HG03064 (cell line): Measurements from ENCODE around the gene FNDC3B.
"Not testable (repeated sequence)": the region's sequence is repeated elsewhere in the genome, so short reads cannot be mapped to it uniquely, and the experiment has no call there.

ENCODE experiments used
- ATAC-seq: cut with Tn5 transposase; IDR thresholded peaks from one replicate; pipeline ENCODE4 v1.9.1; 2021; ENCODE audit warnings: low read depth; ENCODE audit not compliant: unreplicated experiment

Gene FNDC3B

DNA sequence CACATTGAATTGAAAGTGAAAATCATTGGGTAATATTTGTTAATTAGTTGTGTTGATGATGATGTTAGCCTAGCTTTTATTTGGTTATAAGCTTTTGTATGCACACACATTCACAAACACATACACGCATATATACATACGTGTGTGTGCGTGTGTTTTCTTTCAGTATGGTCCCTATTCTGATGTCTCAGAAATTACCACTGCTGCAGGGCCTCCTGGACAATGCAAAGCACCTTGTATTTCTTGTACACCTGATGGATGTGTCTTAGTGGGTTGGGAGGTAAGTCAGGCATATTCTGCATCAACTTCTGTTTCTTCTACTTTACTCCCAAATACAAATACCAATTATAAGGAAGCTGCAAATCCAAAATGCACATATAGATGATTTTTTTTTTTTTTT, 306.8 kb downstream of the FNDC3B start:
- no peak for ATAC-seq

GRCh38 chr3:172347895-172348679, 308.7 kb downstream of the FNDC3B start:
- ATAC-seq: no peak

DNA sequence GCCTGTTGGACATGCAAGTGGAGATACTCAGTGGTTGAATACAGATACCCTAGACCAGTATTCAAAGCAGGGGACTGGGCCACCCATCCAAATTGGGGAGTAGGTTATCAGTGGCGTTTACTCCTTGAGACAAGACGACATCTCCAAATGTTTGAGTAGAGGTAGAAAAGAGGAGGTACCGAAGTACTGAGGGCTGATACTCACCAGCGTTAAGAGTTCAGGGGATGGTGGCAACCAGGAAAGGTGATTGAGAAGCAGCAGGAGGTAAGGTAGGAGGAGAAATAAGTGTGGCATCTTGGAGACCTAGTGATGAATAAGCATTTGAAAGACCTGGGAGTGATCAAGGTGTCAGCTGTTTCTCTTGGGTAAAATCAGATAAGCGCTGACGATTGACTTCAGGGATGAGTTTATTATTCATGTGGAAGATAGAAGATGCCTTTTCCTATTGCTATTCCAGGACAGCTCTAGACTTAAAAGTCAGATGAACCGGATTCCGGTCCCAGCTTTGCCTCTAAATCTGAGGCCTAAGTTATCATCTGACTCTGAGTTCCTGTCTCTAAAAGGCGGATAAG, 312.6 kb downstream of the FNDC3B start:
- no peak for ATAC-seq

DNA sequence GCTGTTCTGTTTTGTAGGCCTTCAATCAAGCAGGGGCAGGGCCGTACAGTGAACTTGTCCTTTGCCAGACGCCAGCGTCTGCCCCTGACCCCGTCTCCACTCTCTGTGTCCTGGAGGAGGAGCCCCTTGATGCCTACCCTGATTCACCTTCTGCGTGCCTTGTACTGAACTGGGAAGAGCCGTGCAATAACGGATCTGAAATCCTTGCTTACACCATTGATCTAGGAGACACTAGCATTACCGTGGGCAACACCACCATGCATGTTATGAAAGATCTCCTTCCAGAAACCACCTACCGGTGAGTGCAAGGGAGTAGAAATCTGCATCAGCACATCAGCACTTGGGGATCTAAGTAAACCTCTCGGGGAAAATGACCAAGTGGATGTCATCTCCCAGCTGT, 313.4 kb downstream of the FNDC3B start:
- no peak for ATAC-seq

DNA sequence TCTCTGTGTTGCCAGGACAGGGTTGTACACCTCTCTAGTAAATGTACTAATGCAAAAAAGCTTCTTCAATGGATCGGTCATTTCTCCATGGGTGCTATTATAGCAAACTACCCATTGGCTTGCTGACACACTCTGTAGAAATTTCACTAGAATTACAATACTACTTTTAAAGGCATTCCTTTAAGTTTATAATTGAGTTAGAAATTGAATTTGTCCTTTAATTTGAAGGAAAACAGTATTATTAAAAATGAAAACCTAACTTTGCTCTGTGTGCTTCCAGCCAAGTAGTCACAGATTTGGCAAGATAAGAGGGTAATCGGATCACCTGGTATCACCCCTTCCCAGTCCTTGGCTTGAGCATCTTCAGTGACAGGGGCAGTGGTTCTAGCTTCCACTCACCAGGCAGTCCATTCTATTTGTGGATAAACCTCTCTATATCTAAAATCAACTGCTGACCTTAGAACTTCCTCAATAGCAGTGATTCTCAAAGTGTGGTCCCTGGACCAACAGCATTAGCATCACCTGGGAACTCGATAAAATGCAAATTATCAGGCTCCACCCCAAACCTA, 315.6 kb downstream of the FNDC3B start:
- ATAC-seq: no peak

DNA sequence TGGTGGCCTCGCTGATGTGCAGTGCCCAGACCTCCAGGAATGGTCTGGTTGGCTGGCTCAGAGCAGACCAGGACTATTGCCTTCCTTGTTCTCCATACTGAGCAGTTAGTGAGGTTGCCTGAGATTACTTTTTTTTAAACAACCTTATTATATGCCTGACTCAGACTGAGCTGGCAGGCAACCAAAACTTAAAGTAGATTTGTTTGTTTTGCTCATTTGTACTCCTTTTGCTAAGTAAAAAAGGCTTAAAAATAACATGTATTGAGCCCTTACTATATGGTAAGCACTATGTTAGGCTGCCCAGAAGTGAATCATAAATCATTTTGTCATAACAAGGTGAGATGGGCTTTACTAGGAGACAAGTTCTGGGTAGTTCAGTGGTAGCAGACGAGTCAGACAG, 316.5 kb downstream of the FNDC3B start:
- no peak for ATAC-seq

DNA sequence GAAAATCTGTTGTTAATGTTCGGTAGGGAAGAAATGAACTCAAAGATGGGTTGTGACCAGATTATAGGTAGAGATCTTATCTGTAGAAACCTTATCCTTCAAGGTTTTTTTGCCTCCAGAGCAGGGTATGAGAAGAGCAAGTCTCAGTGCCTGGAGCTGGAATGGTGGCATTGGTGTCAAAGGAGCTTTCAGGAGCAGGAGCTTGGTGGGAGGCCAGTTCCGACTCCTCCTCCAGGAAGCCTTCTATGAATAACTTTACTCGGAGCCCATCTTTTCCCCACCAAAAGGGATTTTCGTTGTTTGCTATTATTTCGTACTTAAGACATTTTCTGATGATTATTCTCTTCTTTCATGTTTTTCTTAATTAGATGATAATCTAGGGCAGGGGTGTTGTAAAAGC, 317.0 kb downstream of the FNDC3B start:
- ATAC-seq: no peak

GRCh38 chr3:172357850-172358754, 318.7 kb downstream of the FNDC3B start:
- ATAC-seq: no peak

DNA sequence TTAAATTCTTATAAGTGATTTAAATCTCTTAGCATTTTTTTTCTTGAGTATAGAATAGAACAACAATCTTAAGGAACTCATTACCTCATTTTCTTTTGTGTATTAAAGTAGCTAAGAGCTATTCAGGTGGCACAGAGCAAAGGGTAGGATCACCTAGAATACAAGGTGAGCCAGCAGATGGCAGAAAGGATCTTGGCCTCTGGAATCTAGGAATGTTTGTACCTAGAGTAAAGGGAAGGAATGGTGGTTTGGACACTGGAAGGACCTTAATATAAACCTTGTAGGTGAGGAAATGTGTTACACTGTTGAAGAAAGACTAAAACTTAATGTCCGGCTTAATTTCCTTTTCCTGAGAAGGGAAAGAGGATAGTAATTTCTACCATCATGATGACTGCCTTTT, 319.9 kb downstream of the FNDC3B start:
- no peak for ATAC-seq

- ATAC-seq: no peak
Observed at GRCh38 chr3:172359996-172360395, 320.6 kb downstream of the FNDC3B start.

DNA sequence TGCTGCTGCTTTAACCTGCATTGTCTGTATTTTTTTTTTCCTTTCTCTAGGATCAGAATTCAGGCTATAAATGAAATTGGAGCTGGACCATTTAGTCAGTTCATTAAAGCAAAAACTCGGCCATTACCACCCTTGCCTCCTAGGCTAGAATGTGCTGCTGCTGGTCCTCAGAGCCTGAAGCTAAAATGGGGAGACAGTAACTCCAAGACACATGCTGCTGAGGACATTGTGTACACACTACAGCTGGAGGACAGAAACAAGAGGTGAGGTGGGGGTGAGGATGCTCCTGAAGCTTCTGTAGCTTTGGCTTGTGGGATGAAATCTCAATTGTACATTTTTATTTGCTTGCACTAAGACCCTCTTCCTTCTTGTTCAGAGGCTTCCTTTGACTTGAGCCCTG, 323.2 kb downstream of the FNDC3B start:
- ATAC-seq: no peak

GRCh38 chr3:172364374-172365027, 325.1 kb downstream of the FNDC3B start:
- ATAC-seq: no peak

GRCh38 chr3:172365028-172365567, 325.7 kb downstream of the FNDC3B start:
- no peak for ATAC-seq

GRCh38 chr3:172367205-172368105, 328.1 kb downstream of the FNDC3B start:
- ATAC-seq: no peak

DNA sequence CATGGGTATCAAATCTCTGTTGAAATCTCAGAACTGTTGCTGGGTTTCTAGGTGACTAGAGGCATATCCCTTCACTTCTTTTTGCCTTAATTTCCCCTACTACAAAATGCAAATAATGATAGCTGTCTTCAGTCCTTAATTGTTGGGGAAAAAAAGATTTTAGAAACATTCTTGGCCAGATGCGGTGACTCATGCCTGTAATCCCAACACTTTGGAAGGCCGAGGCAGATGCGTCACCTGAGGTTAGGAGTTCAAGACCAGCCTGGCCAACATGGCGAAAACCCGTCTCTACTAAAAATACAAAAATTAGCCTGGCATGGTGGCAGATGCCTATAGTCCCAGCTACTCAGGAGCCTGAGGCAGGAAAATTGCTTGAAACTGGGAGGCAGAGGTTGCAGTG, 329.2 kb downstream of the FNDC3B start:
- not testable (repeated sequence) for ATAC-seq

- no peak for ATAC-seq
Observed at GRCh38 chr3:172369590-172370259, 330.3 kb downstream of the FNDC3B start.

GRCh38 chr3:172370419-172370818, 331.0 kb downstream of the FNDC3B start:
- ATAC-seq: no peak

DNA sequence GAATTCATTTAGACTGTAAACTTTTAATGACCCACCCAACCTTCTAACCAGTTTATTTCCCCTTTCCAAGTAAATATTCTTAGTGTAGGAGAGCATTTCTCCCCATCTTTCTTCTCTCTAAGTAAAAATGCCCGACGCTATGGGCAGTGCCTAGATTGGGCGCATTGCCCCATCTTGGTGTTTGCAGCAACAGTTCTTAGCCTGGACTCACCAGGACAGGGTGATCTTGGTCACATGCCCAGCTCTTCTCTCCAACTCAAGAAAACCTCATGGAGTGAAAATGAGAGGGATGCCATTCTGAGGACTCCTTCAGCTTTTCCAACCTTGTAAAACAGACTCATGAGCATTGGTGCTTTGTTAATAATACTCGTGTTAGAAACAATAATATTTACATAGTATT, 332.2 kb downstream of the FNDC3B start:
- ATAC-seq: no peak

DNA sequence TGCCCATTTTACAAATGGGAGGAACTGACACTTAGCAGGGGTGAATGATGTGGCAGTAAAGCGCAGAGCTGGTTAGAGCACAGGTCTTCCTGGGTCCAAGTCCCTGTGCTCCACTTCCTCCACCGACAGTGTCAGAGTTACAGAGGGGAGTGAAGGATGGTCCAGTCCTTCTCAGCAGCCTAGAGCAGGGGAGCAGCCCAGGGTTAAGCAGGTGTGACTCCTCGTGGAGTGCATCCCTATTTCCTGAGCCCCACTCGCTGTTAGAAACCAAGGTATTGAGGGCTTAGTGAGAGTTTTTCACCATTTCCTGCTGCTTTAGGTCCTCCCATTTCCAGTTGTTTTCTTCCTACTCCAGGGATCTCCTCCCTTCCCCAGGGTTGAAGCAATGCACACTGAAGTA, 333.5 kb downstream of the FNDC3B start:
- ATAC-seq: no peak
